Panc1 (cell line): Measurements from ENCODE around the gene CMIP. TPM values are rescaled to one million over a fixed set of nuclear protein-coding genes. Genes with fewer than 3 reads are reported as not detected.

Experiments
- ATAC-seq: fragments of 200-7000 bp; cut with Tn5 transposase; 2 replicates; pipeline ENCODE4 v1.9.1; 2020; ENCODE audit warnings: mild to moderate bottlenecking, moderate library complexity
- BruUV-seq: library from RNA; stranded (reverse); fragments of 400-500 nt; replicated peaks from 2 replicates; lab custom pipeline; 2021; lab: Mats Ljungman, UMichigan
- CTCF ChIA-PET: fragments of 300-600 bp; sonication (Branson Sonifier 250); formaldehyde crosslinking; loops from one replicate; lab custom pipeline; 2022; ENCODE audit warnings: antibody characterized with exemption; lab: Charles Lee
- POLR2A ChIA-PET: fragments of 300-600 bp; sonication (Branson Sonifier 250); formaldehyde crosslinking; loops from one replicate; lab custom pipeline; 2022; ENCODE audit warnings: antibody characterized with exemption; lab: Charles Lee
- DNase-seq: peaks from one replicate; pipeline ENCODE4 v3.0.0-alpha.2; 2010; ENCODE audit warnings: low read depth, low spot score
- H3K27ac ChIP-seq: 2 replicates; pipeline ENCODE4 v1.5.1; 2011; ENCODE audit warnings: mild to moderate bottlenecking, low read length, inconsistent platforms
- H3K27me3 ChIP-seq: fragments of 200-500 bp; sonication (Bioruptor generic); 2 replicates; pipeline ENCODE4 v1.6.0; 2014; ENCODE audit warnings: low read length, inconsistent platforms; ENCODE audit not compliant: control insufficient read depth, insufficient read depth
- H3K36me3 ChIP-seq: fragments of 200-500 bp; sonication (Bioruptor generic); 2 replicates; pipeline ENCODE4 v1.5.1; 2014; ENCODE audit warnings: inconsistent platforms, mild to moderate bottlenecking, low read length, moderate library complexity; ENCODE audit not compliant: control insufficient read depth, insufficient read depth
- H3K4me1 ChIP-seq: 2 replicates; pipeline ENCODE4 v1.5.1; 2011; ENCODE audit warnings: inconsistent platforms, mild to moderate bottlenecking, low read length, moderate library complexity; ENCODE audit not compliant: control insufficient read depth, insufficient read depth
- H3K4me3 ChIP-seq, 2 experiments: 2 replicates each; pipeline ENCODE4 v1.5.1; 2011 to 2012; ENCODE audit warnings: low read depth in 2 of 2, low read length in 2 of 2, mild to moderate bottlenecking in 2 of 2, inconsistent platforms in 1 of 2, moderate library complexity in 1 of 2
- H3K9me3 ChIP-seq: fragments of 200-500 bp; sonication (Bioruptor generic); 2 replicates; pipeline ENCODE4 v1.5.1; 2014; ENCODE audit warnings: low read depth, mild to moderate bottlenecking, inconsistent platforms, low read length, moderate library complexity; ENCODE audit not compliant: control insufficient read depth, insufficient read depth
- POLR2AphosphoS5 ChIP-seq: IDR thresholded peaks from 2 replicates; pipeline ENCODE4 v1.6.1; 2012; ENCODE audit warnings: mild to moderate bottlenecking, low read depth, low read length, moderate library complexity
- REST ChIP-seq, 2 experiments: IDR thresholded peaks; 2 replicates each; pipeline ENCODE4 v1.6.1; 2011 to 2012; ENCODE audit warnings: low read depth in 2 of 2, control low read depth in 1 of 2, low read length in 1 of 2, mild to moderate bottlenecking in 1 of 2, moderate library complexity in 1 of 2; ENCODE audit not compliant: insufficient read depth in 1 of 2
- SIN3A ChIP-seq: IDR thresholded peaks from 2 replicates; pipeline ENCODE4 v1.6.1; 2012; ENCODE audit warnings: low read depth, mild to moderate bottlenecking, low read length, moderate library complexity, borderline replicate concordance; ENCODE audit not compliant: insufficient read depth
- TCF7L2 ChIP-seq: IDR thresholded peaks from 2 replicates; pipeline ENCODE4 v1.6.1; 2011; ENCODE audit warnings: mild to moderate bottlenecking, low read depth, low read length, inconsistent platforms
- in situ Hi-C: cut with HindIII; loops from 2 replicates; pipeline ENCODE4 v1.10.0; 2016; ENCODE audit warnings: low sequenced_read_pairs, low pct_unique_long_range_greater_than_20kb
- intact Hi-C: fragments of 100-400 bp; cut with micrococcal nuclease; formaldehyde crosslinking; loops from one replicate; pipeline ENCODE4 v1.10.0; 2022; ENCODE audit not compliant: unreplicated experiment
- total RNA-seq: library from RNA; stranded (reverse); gene quantifications from one replicate; pipeline ENCODE4 v1.2.1, GENCODE V29; 2021; ENCODE audit not compliant: unreplicated experiment
- TF ChIP-seq, protein P1 (sequence below): fragments of 450-650 bp; IDR thresholded peaks from 2 replicates; pipeline ENCODE4 v1.5.1; 2017; ENCODE audit warnings: mild to moderate bottlenecking

CMIP gene
- total RNA-seq, 1 experiment from 2014 or later, result 49.7 TPM

- BruUV-seq, result no TSS peak
- H3K27ac ChIP-seq, result no peak overlapping the region
- ATAC-seq (no peak), DNase-seq (no peak)
- TF ChIP-seq, protein P1, sequence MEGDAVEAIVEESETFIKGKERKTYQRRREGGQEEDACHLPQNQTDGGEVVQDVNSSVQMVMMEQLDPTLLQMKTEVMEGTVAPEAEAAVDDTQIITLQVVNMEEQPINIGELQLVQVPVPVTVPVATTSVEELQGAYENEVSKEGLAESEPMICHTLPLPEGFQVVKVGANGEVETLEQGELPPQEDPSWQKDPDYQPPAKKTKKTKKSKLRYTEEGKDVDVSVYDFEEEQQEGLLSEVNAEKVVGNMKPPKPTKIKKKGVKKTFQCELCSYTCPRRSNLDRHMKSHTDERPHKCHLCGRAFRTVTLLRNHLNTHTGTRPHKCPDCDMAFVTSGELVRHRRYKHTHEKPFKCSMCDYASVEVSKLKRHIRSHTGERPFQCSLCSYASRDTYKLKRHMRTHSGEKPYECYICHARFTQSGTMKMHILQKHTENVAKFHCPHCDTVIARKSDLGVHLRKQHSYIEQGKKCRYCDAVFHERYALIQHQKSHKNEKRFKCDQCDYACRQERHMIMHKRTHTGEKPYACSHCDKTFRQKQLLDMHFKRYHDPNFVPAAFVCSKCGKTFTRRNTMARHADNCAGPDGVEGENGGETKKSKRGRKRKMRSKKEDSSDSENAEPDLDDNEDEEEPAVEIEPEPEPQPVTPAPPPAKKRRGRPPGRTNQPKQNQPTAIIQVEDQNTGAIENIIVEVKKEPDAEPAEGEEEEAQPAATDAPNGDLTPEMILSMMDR, result no peak
- TF ChIP-seq REST (IDR thresholded peaks at IDR 0.05; ENCODE audit: insufficient read depth in 1 of 2, low read depth in 2 of 2, low read length in 1 of 2) (no peak), SIN3A (no peak), TCF7L2 (no peak), POLR2AphosphoS5 (no peak)
- in situ Hi-C loops (no loop called here), intact Hi-C loops (no loop called here)
- no peak overlapping the region for H3K4me3 ChIP-seq
- ChIA-PET POLR2A (no interaction called here), CTCF (no interaction called here)
- H3K36me3 ChIP-seq, result no peaks in the 10 kb centered on the region
- H3K9me3 ChIP-seq, result no peaks in the 10 kb centered on the region
- H3K4me1 ChIP-seq, result no peaks in the 10 kb centered on the region
- H3K27me3 ChIP-seq, result no peaks in the 10 kb centered on the region
Observed at GRCh38 chr16:81686391-81687130, 242.0 kb downstream of the CMIP start.

- Histone ChIP-seq H3K4me1 (no peaks in the 10 kb centered on the region), H3K27ac (no peak overlapping the region), H3K4me3 (no peak overlapping the region), H3K27me3 (no peaks in the 10 kb centered on the region), H3K36me3 (no peaks in the 10 kb centered on the region), H3K9me3 (no peaks in the 10 kb centered on the region)
- ChIA-PET CTCF (no interaction called here), POLR2A (no interaction called here)
- no TSS peak for BruUV-seq
- intact Hi-C loops, result no loop called here
- no peak for DNase-seq
- in situ Hi-C loops, result no loop called here
- no peak for TF ChIP-seq TCF7L2
- TF ChIP-seq POLR2AphosphoS5, result no peak
- TF ChIP-seq, protein P1, result no peak
- ATAC-seq, result no peak
Observed at GRCh38 chr16:81687131-81687456, 242.5 kb downstream of the CMIP start.
